Transverse colon (tissue), 4 donors: ENCODE data around the gene GVQW3.

Source experiments
- EP300 ChIP-seq: sonication (generic); formaldehyde crosslinking; IDR thresholded peaks from one replicate; pipeline ENCODE4 v1.6.1; 2017; ENCODE audit warnings: antibody characterized with exemption, low read depth
- POLR2A ChIP-seq: fragments of 450-650 bp; IDR thresholded peaks from one replicate; pipeline ENCODE4 v1.6.1; 2016; ENCODE audit warnings: antibody characterized with exemption, mild to moderate bottlenecking, moderate library complexity
- POLR2AphosphoS5 ChIP-seq, 3 donors: sonication (generic); formaldehyde crosslinking; IDR thresholded peaks; one replicate each; pipeline ENCODE4 v1.6.1; 2016; ENCODE audit warnings: antibody characterized with exemption in 3 of 3
- TF ChIP-seq, protein P1 (sequence below), 5 experiments: fragments of 200-600 bp in 3 of 5; fragments of 450-650 bp in 2 of 5; sonication (generic) in 3 of 5; IDR thresholded peaks; 1 replicate in 2 of 5; 2 replicates in 3 of 5; pipeline ENCODE4 v1.5.1; 2016 to 2017; ENCODE audit warnings: antibody characterized with exemption in 5 of 5, inconsistent platforms in 3 of 5, mild to moderate bottlenecking in 2 of 5, moderate library complexity in 1 of 5

DNA sequence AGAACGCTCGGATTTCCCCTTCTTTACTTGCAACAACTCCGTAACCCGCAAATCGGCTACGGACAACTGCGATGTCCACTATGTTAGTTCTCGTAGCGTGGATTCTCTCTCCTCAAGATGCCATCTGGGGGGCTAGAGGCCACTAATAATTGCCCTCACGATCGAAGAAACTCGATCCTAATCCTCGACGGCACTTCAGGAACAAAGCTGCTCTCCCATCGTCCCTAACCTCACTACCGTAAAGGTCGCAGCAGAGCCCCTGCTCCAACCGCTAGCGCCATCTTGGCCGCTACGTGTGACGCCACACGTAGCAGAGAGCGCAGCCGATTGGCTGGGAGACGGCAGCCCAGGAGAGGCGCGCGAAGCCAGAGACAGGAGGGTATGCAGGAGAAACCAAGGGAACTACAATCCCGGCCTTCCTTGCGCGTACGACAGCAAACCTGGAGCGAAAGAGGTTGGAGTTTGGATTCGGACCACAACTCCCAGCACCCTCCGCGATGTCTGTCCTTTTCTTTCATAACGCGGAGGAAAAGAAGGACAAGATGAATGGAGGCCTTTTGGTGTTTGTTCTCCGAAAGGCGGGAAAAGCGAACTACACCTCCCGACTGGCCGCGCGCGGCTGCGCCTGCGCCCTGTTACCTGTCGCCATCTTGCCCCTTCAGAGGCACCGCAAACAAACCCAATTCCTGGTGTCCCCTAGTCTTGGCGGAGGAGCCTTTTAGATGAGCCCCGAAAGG lies 63.4 kb downstream of the GVQW3 start, which contains the start of gene EMSY:
- TF ChIP-seq POLR2AphosphoS5 (IDR thresholded peaks at IDR 0.05): peak; percentile 99 to 100 (median 100)
- TF ChIP-seq, protein P1, sequence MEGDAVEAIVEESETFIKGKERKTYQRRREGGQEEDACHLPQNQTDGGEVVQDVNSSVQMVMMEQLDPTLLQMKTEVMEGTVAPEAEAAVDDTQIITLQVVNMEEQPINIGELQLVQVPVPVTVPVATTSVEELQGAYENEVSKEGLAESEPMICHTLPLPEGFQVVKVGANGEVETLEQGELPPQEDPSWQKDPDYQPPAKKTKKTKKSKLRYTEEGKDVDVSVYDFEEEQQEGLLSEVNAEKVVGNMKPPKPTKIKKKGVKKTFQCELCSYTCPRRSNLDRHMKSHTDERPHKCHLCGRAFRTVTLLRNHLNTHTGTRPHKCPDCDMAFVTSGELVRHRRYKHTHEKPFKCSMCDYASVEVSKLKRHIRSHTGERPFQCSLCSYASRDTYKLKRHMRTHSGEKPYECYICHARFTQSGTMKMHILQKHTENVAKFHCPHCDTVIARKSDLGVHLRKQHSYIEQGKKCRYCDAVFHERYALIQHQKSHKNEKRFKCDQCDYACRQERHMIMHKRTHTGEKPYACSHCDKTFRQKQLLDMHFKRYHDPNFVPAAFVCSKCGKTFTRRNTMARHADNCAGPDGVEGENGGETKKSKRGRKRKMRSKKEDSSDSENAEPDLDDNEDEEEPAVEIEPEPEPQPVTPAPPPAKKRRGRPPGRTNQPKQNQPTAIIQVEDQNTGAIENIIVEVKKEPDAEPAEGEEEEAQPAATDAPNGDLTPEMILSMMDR (IDR thresholded peaks at IDR 0.05): peak in 1 of 5 experiments; percentile 9
- peak; percentile 99 for TF ChIP-seq POLR2A
- TF ChIP-seq EP300: no peak
